Measurements from ENCODE around the gene KRT16. TPM values are rescaled to one million over a fixed set of nuclear protein-coding genes. Genes with fewer than 3 reads are reported as not detected.

The KRT16 gene
- not detected in 2 replicates for total RNA-seq

DNA sequence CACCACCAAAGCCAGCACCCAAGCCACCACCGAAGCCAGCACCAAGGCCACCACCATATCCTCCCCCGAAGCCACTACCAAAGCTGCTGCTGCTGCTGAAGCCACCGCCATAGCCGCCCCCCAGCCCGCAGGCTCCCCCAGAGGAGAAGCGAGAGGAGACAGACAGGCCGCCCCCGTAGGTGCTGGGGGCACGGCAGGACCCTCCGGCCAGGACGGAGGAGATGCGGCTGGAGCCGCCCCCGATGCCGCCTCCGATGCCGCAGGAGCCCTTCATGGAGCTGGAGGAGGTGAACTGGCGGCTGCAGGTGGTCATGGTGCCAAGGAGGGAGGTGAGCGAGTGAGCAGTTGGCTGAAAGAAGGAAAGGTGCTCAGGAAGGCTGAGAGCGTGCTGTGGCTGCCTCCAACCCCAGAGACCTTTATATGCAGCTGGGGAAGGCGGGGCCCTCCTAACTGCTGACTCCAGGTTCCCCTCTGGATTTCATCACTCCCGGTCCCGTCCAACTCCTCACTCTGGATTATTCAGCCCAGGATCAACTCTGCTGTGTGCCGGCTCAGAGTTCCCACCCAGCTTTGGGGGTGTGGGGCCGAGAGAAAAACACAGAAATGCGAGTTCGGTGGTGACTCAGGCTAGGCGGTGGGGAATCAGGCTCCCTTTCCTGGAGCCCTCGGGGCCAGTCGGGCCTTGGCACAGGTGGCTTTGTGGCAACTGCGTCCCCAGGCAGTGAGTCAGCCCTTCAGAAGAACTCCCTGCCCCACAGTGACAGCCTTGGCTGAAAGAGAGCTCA lies at the start of gene KRT16:
KRT16 (minus strand) TSS at position 392 of the 785 bp plus-strand sequence; CDS start at position 313, 79 bp downstream.

DNA sequence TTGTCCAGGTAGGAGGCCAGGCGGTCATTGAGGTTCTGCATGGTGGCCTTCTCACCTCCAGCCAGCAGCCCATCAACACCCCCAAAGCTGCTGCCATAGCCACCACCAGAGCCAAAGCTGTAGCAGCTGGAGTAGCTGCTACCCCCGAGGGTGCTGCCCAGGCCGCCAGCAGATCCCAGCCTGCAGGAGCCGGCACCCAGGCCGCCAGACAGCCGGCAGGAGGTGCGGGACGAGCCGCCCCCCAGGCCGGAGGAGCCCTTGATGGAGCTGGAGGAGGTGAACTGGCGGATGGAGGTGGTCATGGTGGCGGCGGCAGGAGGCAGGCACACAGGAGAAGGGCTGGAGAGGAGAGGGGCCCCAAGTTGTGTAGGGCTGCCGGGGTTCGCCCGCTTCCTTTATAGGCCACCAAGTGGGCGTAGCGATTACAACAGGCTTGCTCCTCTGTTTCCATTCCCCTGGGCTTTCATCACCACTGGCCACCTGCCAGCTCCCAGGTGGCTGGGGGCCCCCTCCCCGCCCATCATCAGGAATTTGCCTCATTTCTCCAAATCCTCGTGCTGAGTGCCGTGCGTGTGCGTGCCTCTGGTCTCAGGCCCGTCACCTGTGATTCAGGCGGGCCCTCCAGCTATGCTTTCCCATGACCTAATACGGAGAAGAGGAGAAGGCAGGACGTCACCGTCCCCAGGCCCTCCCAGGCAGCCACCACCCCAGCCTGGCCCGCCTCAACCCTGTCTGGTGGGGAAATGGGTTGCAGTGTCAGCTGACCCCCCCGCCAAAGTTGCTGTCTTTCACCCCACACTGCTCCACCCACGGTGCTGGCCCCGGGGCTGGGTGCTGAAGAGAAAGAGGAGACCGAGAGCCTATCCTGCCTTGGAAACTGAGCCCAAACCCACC lies 11.9 kb upstream of the KRT16 start, which contains the start of gene KRT17:
KRT17 (minus strand) TSS at position 368 of the 894 bp plus-strand sequence; CDS start at position 302, 66 bp downstream.

GRCh38 chr17:41586863-41587495 lies 25.6 kb downstream of the KRT16 start, which contains the start of gene KRT14:
Gene KRT14 (minus strand): TSS chr17:41586895. CDS start chr17:41586834, 61 bp downstream.

DNA sequence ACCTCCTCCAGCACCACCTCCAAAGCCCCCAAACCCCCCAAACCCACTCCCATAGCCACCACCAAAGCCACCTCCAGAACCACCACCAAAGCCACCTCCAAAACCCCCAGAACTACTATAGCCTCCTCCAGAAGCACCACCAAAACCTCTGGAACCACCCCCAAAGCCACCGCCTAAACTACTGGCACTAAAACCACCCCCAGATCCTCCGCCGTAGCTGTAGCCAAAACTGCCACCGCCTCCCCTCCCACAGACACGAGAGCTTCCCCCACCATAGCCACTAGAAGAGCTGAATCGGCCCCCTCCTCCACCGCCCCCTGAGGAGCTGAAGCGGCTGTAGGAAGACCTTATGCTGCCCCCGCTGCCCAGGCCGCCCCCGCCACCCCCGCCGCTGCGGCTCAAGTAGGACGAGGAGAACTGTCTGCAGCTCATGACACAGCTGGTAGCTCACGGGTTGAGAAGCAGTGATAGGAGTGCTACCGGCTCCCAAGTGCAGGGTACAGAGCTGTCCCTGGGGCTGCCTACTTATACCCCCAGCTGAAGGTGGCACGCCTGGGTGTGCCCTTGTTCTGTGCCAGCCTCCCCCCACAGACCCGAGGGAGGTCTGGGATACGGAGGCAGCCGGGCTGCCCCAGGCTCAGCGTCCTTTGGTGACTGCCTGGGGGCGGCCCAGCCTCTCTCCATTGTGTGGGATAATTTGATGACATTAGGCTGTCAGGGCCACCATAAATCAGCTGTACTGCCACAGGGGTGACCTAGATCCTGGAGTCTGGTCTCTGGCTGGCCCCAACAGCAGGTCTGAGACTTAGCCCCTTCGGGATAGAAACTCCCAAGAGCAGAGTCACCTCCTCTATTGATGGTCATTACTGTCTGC lies 40.8 kb downstream of the KRT16 start, which contains the start of gene KRT9:
KRT9 (minus strand) TSS at position 499 of the 874 bp plus-strand sequence; CDS start at position 432, 67 bp downstream.

Other genes starting within 250 kb of the KRT16 start
- gene KRT33B, start 243.0 kb downstream of the KRT16 start, total RNA-seq, result not detected in 2 replicates
- not detected in 2 replicates for gene KRT34, start 230.5 kb downstream of the KRT16 start, total RNA-seq
- not detected in 2 replicates for gene KRT31, start 215.2 kb downstream of the KRT16 start, total RNA-seq
- gene KRT37, start 188.2 kb downstream of the KRT16 start, total RNA-seq, result not detected in 2 replicates
- gene KRT38, start 171.8 kb downstream of the KRT16 start, total RNA-seq, result not detected in 2 replicates
- gene KRT32, start 145.4 kb downstream of the KRT16 start, total RNA-seq, result not detected in 2 replicates
- not detected in 2 replicates for gene KRT35, start 131.6 kb downstream of the KRT16 start, total RNA-seq
- gene KRT36, start 122.9 kb downstream of the KRT16 start, total RNA-seq, result not detected in 2 replicates
- gene KRT13, start 107.2 kb downstream of the KRT16 start, total RNA-seq, result not detected in 2 replicates
- gene KRT15, start 93.9 kb downstream of the KRT16 start, total RNA-seq, result 2.1 and 2.3 TPM in 2 replicates
- 59.7 and 64.9 TPM in 2 replicates for gene KRT19, start 84.5 kb downstream of the KRT16 start, total RNA-seq
- not detected in 2 replicates for gene KRT9, start 40.7 kb downstream of the KRT16 start, total RNA-seq
- not detected in 2 replicates for gene KRT14, start 25.9 kb downstream of the KRT16 start, total RNA-seq
- 0.22 and 0.80 TPM in 2 replicates for gene KRT17, start 11.8 kb upstream of the KRT16 start, total RNA-seq
- gene EIF1, start 76.1 kb upstream of the KRT16 start, total RNA-seq, result 102 and 109 TPM in 2 replicates
- gene GAST, start 99.6 kb upstream of the KRT16 start, total RNA-seq, result not detected in 2 replicates
- 0.07 and 0.53 TPM in 2 replicates for gene HAP1, start 121.9 kb upstream of the KRT16 start, total RNA-seq
- 107 and 115 TPM in 2 replicates for gene JUP, start 173.9 kb upstream of the KRT16 start, total RNA-seq
- gene P3H4, start 199.2 kb upstream of the KRT16 start, total RNA-seq, result 40.0 and 52.8 TPM in 2 replicates
- gene FKBP10, start 200.2 kb upstream of the KRT16 start, total RNA-seq, result 129 and 131 TPM in 2 replicates
- gene NT5C3B, start 223.5 kb upstream of the KRT16 start, total RNA-seq, result 54.5 and 71.5 TPM in 2 replicates
- not detected in 2 replicates for gene KLHL10, start 225.1 kb upstream of the KRT16 start, total RNA-seq